SU-DHL-6 (cell line): Measurements from ENCODE around the gene POU6F2.

Experiments
- H2AFZ ChIP-seq: fragments of 200-600 bp; sonication (generic); 2 replicates; pipeline ENCODE4 v1.6.1; 2014; ENCODE audit warnings: low read depth, mild to moderate bottlenecking, moderate library complexity, mixed read lengths, antibody characterized with exemption, low read length; ENCODE audit not compliant: severe bottlenecking
- H3F3A ChIP-seq: fragments of 200-600 bp; shearing (Covaris generic); 2 replicates; pipeline ENCODE4 v1.6.0; 2016; ENCODE audit warnings: antibody characterized with exemption, mild to moderate bottlenecking; ENCODE audit not compliant: insufficient read depth
- H3K27ac ChIP-seq: fragments of 200-600 bp; sonication (generic); 2 replicates; pipeline ENCODE4 v1.5.1; 2016; ENCODE audit warnings: low read depth, mild to moderate bottlenecking, low read length, moderate library complexity, mixed read lengths
- H3K27me3 ChIP-seq: fragments of 200-600 bp; sonication (generic), shearing (Covaris generic); 2 replicates; pipeline ENCODE4 v1.6.0; 2014; ENCODE audit warnings: mild to moderate bottlenecking, low read length
- H3K36me3 ChIP-seq: fragments of 200-600 bp; sonication (generic); 2 replicates; pipeline ENCODE4 v1.6.1; 2014; ENCODE audit warnings: mild to moderate bottlenecking, low read length, mixed read lengths
- H3K4me2 ChIP-seq: fragments of 300-600, 200-600 bp; shearing (Covaris generic), sonication (generic); 2 replicates; pipeline ENCODE4 v1.6.0; 2014; ENCODE audit warnings: low read length, low read depth, mild to moderate bottlenecking; ENCODE audit not compliant: poor library complexity, severe bottlenecking
- H3K4me3 ChIP-seq: fragments of 200-600 bp; sonication (generic); 2 replicates; pipeline ENCODE4 v1.5.1; 2014; ENCODE audit warnings: antibody characterized with exemption, low read length, mild to moderate bottlenecking, mixed read lengths; ENCODE audit not compliant: insufficient read depth, poor library complexity, severe bottlenecking
- H3K79me2 ChIP-seq: fragments of 200-600 bp; sonication (generic); 2 replicates; pipeline ENCODE4 v1.6.1; 2014; ENCODE audit warnings: mild to moderate bottlenecking, low read length, moderate library complexity; ENCODE audit not compliant: insufficient read depth
- H3K9ac ChIP-seq: fragments of 200-600 bp; sonication (generic); 2 replicates; pipeline ENCODE4 v1.7.0; 2014; ENCODE audit warnings: mild to moderate bottlenecking, low read length
- H3K9me2 ChIP-seq: fragments of 200-600 bp; sonication (generic); replicated peaks from 2 replicates; pipeline ENCODE4 v1.6.1; 2014; ENCODE audit warnings: low read length; ENCODE audit not compliant: insufficient read depth
- H3K9me3 ChIP-seq: fragments of 200-600 bp; sonication (generic); 2 replicates; pipeline ENCODE4 v1.6.1; 2014; ENCODE audit warnings: low read length, mixed read lengths; ENCODE audit not compliant: insufficient read depth
- H4K20me1 ChIP-seq: fragments of 200-600 bp; sonication (generic); 2 replicates; pipeline ENCODE4 v1.6.1; 2014; ENCODE audit warnings: low read depth, mild to moderate bottlenecking, antibody characterized with exemption, low read length, moderate library complexity, mixed read lengths
- CTCF ChIP-seq: fragments of 200-600 bp; sonication (generic); IDR thresholded peaks from one replicate; pipeline ENCODE4 v1.5.1; 2017; ENCODE audit warnings: antibody characterized with exemption, mild to moderate bottlenecking, low read length, moderate library complexity; ENCODE audit not compliant: insufficient read depth, poor library complexity, severe bottlenecking
- EZH2phosphoT487 ChIP-seq: fragments of 200-600 bp; sonication (generic), shearing (Covaris generic); conservative IDR thresholded peaks from 2 replicates; pipeline ENCODE4 v1.6.1; 2018; ENCODE audit warnings: mild to moderate bottlenecking, antibody characterized with exemption, low read length, moderate library complexity, mixed read lengths

The POU6F2 gene

GRCh38 chr7:39341083-39341482, 363.4 kb downstream of the POU6F2 start:
- Histone ChIP-seq H3K4me3 (no peak overlapping the region), H3K9me3 (no peaks in the 10 kb centered on the region), H3K27me3 (no peaks in the 10 kb centered on the region), H3K27ac (no peak overlapping the region), H2AFZ (no peak overlapping the region), H3K79me2 (no peaks in the 10 kb centered on the region), H4K20me1 (no peaks in the 10 kb centered on the region), H3K9ac (no peak overlapping the region), H3F3A (no peaks in the 10 kb centered on the region), H3K4me2 (no peak overlapping the region), H3K36me3 (no peaks in the 10 kb centered on the region), H3K9me2 (no peaks in the 10 kb centered on the region)
- TF ChIP-seq CTCF (no peak), EZH2phosphoT487 (no peak)

GRCh38 chr7:39342763-39343162, 365.1 kb downstream of the POU6F2 start:
- no peaks in the 10 kb centered on the region for H4K20me1 ChIP-seq
- H3K4me3 ChIP-seq, result no peak overlapping the region
- H3K27ac ChIP-seq, result no peak overlapping the region
- H2AFZ ChIP-seq, result no peak overlapping the region
- no peak for TF ChIP-seq CTCF
- TF ChIP-seq EZH2phosphoT487, result no peak
- no peaks in the 10 kb centered on the region for H3K36me3 ChIP-seq
- no peak overlapping the region for H3K4me2 ChIP-seq
- H3K9me2 ChIP-seq, result no peaks in the 10 kb centered on the region
- H3K79me2 ChIP-seq, result no peaks in the 10 kb centered on the region
- H3K27me3 ChIP-seq, result no peaks in the 10 kb centered on the region
- H3K9me3 ChIP-seq, result no peaks in the 10 kb centered on the region
- no peak overlapping the region for H3K9ac ChIP-seq
- no peaks in the 10 kb centered on the region for H3F3A ChIP-seq

GRCh38 chr7:39349452-39350123, 371.9 kb downstream of the POU6F2 start:
- Histone ChIP-seq H3K36me3 (no peaks in the 10 kb centered on the region), H4K20me1 (no peaks in the 10 kb centered on the region), H3K4me2 (no peak overlapping the region), H3K9me3 (no peaks in the 10 kb centered on the region), H3K27me3 (no peaks in the 10 kb centered on the region), H3F3A (no peaks in the 10 kb centered on the region), H3K9ac (no peak overlapping the region), H3K27ac (no peak overlapping the region), H2AFZ (no peak overlapping the region), H3K9me2 (no peaks in the 10 kb centered on the region), H3K79me2 (no peaks in the 10 kb centered on the region), H3K4me3 (no peak overlapping the region)
- TF ChIP-seq CTCF (no peak), EZH2phosphoT487 (no peak)
